H1 (cell line): ENCODE results near the gene HLF. TPM values are rescaled to one million over a fixed set of nuclear protein-coding genes. Genes with fewer than 3 reads are reported as not detected.

ENCODE experiments used
- CTCF ChIA-PET: fragments of 300-600 bp; sonication (Branson Sonifier 250); formaldehyde crosslinking; loops from one replicate; lab custom pipeline; 2021; ENCODE audit not compliant: partially characterized antibody; lab: Charles Lee
- POLR2A ChIA-PET: fragments of 300-600 bp; sonication (Branson Sonifier 250); formaldehyde crosslinking; loops from one replicate; lab custom pipeline; 2021; ENCODE audit warnings: inconsistent platforms; ENCODE audit not compliant: partially characterized antibody; lab: Charles Lee
- DNase-seq, 2 experiments: peaks; one replicate each; pipeline versions ENCODE4 v3.0.0 to v3.0.0-alpha.2; 2010 to 2022; ENCODE audit warnings: low spot score in 2 of 2, low read depth in 1 of 2, mixed read lengths in 1 of 2
- FAIRE-seq: peaks from 2 replicates; lab custom pipeline; 2011; peaks lifted over from hg19 to GRCh38; lab: Jason Lieb, UNC
- H2AFZ ChIP-seq: 2 replicates; pipeline ENCODE4 v1.8.1; 2012; ENCODE audit warnings: low read length, inconsistent platforms
- H2AK5ac ChIP-seq: 2 replicates; pipeline ENCODE4 v1.6.1; 2013; ENCODE audit warnings: low read depth, low read length
- H2BK120ac ChIP-seq: replicated peaks from 2 replicates; pipeline ENCODE3; 2013; ENCODE audit warnings: low read depth, low read length, inconsistent platforms
- H2BK12ac ChIP-seq: 2 replicates; pipeline ENCODE4 v1.6.1; 2013; ENCODE audit warnings: low read depth, low read length
- H2BK15ac ChIP-seq: 2 replicates; pipeline ENCODE4 v1.6.1; 2013; ENCODE audit warnings: low read length
- H2BK20ac ChIP-seq: 2 replicates; pipeline ENCODE4 v1.6.1; 2013; ENCODE audit warnings: low read length
- H2BK5ac ChIP-seq: 2 replicates; pipeline ENCODE4 v1.6.1; 2013; ENCODE audit warnings: low read depth, low read length
- H3K14ac ChIP-seq: 2 replicates; pipeline ENCODE4 v1.6.1; 2013; ENCODE audit warnings: inconsistent platforms; ENCODE audit not compliant: insufficient read length
- H3K18ac ChIP-seq: 2 replicates; pipeline ENCODE4 v1.6.1; 2013; ENCODE audit warnings: low read length; ENCODE audit errors: extremely low read depth
- H3K23ac ChIP-seq: 2 replicates; pipeline ENCODE4 v1.6.1; 2013; ENCODE audit warnings: inconsistent platforms; ENCODE audit not compliant: insufficient read length
- H3K23me2 ChIP-seq: 2 replicates; pipeline ENCODE4 v1.6.1; 2013; ENCODE audit warnings: low read depth, low read length
- H3K27ac ChIP-seq: 2 replicates; pipeline ENCODE4 v1.6.1; 2011; ENCODE audit warnings: low read depth, low read length, inconsistent platforms
- H3K27me3 ChIP-seq, 4 experiments: replicated peaks in 1 of 4; 1 replicate in 1 of 4; 2 replicates in 3 of 4; pipeline versions ENCODE4 v1.6.1 to v1.8.1; 2011 to 2013; ENCODE audit warnings: low read length in 3 of 4, mild to moderate bottlenecking in 3 of 4, inconsistent platforms in 2 of 4, mixed read lengths in 2 of 4, moderate library complexity in 1 of 4; ENCODE audit not compliant: control insufficient read depth in 3 of 4, insufficient read depth in 3 of 4; ENCODE audit errors: extremely low read depth in 1 of 4
- H3K36me3 ChIP-seq, 4 experiments: 2 replicates each; pipeline versions ENCODE4 v1.6.1 to v1.8.1; 2011 to 2013; ENCODE audit warnings: mild to moderate bottlenecking in 4 of 4, low read length in 3 of 4, moderate library complexity in 2 of 4, control low read depth in 1 of 4, inconsistent platforms in 1 of 4; ENCODE audit not compliant: insufficient read depth in 4 of 4, control insufficient read depth in 2 of 4
- H3K4ac ChIP-seq: replicated peaks from 2 replicates; pipeline ENCODE3; 2013; ENCODE audit warnings: low read length, low read depth, mixed read lengths, inconsistent platforms; ENCODE audit not compliant: insufficient read length
- H3K4me1 ChIP-seq, 4 experiments: replicated peaks in 1 of 4; 1 replicate in 1 of 4; 2 replicates in 3 of 4; pipeline versions ENCODE4 v1.6.1 to v1.8.1; 2011 to 2013; ENCODE audit warnings: low read length in 3 of 4, inconsistent platforms in 2 of 4, mixed read lengths in 1 of 4; ENCODE audit not compliant: insufficient read depth in 4 of 4, control insufficient read depth in 3 of 4
- H3K4me2 ChIP-seq, 2 experiments: 2 replicates each; pipeline versions ENCODE4 v1.6.1 to v1.8.1; 2011 to 2013; ENCODE audit warnings: low read depth in 2 of 2, low read length in 2 of 2, control low read depth in 1 of 2, inconsistent platforms in 1 of 2, mild to moderate bottlenecking in 1 of 2; ENCODE audit not compliant: insufficient read depth in 1 of 2
- H3K4me3 ChIP-seq, 4 experiments: fragments of 200-600, 300-600 bp in 1 of 4; sonication (generic), shearing (Covaris generic), sonication (Bioruptor Twin) in 1 of 4; 2 replicates each; pipeline versions ENCODE4 v1.5.1 to v1.8.1; 2011 to 2016; ENCODE audit warnings: low read length in 4 of 4, low read depth in 3 of 4, control low read depth in 2 of 4, inconsistent platforms in 2 of 4, mild to moderate bottlenecking in 2 of 4, mixed read lengths in 1 of 4, moderate library complexity in 1 of 4; ENCODE audit not compliant: insufficient read depth in 2 of 4; ENCODE audit errors: extremely low read depth in 1 of 4
- H3K56ac ChIP-seq: replicated peaks from 2 replicates; pipeline ENCODE3; 2013; ENCODE audit warnings: low read depth, mild to moderate bottlenecking, mixed read lengths, low read length, inconsistent platforms; ENCODE audit not compliant: insufficient read length
- H3K79me1 ChIP-seq: 2 replicates; pipeline ENCODE4 v1.6.1; 2013; ENCODE audit warnings: low read depth, low read length, control low read depth
- H3K79me2 ChIP-seq, 2 experiments: 2 replicates each; pipeline versions ENCODE4 v1.6.1 to v1.8.1; 2012 to 2013; ENCODE audit warnings: low read length in 2 of 2, mild to moderate bottlenecking in 2 of 2, inconsistent platforms in 1 of 2; ENCODE audit not compliant: insufficient read depth in 2 of 2, control insufficient read depth in 1 of 2
- H3K9ac ChIP-seq, 4 experiments: replicated peaks in 1 of 4; 1 replicate in 1 of 4; 2 replicates in 3 of 4; pipeline versions ENCODE4 v1.6.1 to v1.8.1; 2011 to 2013; ENCODE audit warnings: low read depth in 3 of 4, low read length in 3 of 4, control low read depth in 2 of 4, mild to moderate bottlenecking in 2 of 4, moderate library complexity in 2 of 4, inconsistent platforms in 1 of 4; ENCODE audit errors: extremely low read depth in 1 of 4
- H3K9me3 ChIP-seq, 2 experiments: 2 replicates each; pipeline versions ENCODE4 v1.6.1 to v1.8.1; 2012 to 2013; ENCODE audit warnings: mild to moderate bottlenecking in 2 of 2, moderate library complexity in 2 of 2, control low read depth in 1 of 2, inconsistent platforms in 1 of 2, low read depth in 1 of 2, low read length in 1 of 2, mixed read lengths in 1 of 2; ENCODE audit not compliant: insufficient read depth in 2 of 2
- H4K20me1 ChIP-seq, 2 experiments: replicated peaks in 1 of 2; 2 replicates each; pipeline versions ENCODE3 to v1.8.1; 2011 to 2013; ENCODE audit warnings: inconsistent platforms in 2 of 2, low read length in 2 of 2, mild to moderate bottlenecking in 1 of 2; ENCODE audit not compliant: insufficient read depth in 2 of 2, control insufficient read depth in 1 of 2
- H4K5ac ChIP-seq: 2 replicates; pipeline ENCODE4 v1.6.1; 2013; ENCODE audit warnings: low read length, low read depth, mixed read lengths, inconsistent platforms; ENCODE audit not compliant: insufficient read length
- H4K8ac ChIP-seq: 2 replicates; pipeline ENCODE4 v1.8.0; 2013; ENCODE audit warnings: mild to moderate bottlenecking, moderate library complexity, low read length, inconsistent platforms; ENCODE audit not compliant: insufficient read depth; ENCODE audit errors: extremely low read depth
- H4K91ac ChIP-seq: replicated peaks from 2 replicates; pipeline ENCODE3; 2013; ENCODE audit warnings: low read length, mixed read lengths, inconsistent platforms; ENCODE audit not compliant: insufficient read length
- HDAC6 ChIP-seq: IDR thresholded peaks from one replicate; pipeline ENCODE4 v1.7.1; 2012; ENCODE audit warnings: low read depth, mild to moderate bottlenecking, inconsistent platforms, low read length, moderate library complexity
- RAD21 ChIP-seq, 2 experiments: IDR thresholded peaks in 1 of 2; conservative IDR thresholded peaks in 1 of 2; 2 replicates each; pipeline ENCODE4 v1.6.1; 2011; ENCODE audit warnings: low read depth in 2 of 2, low read length in 2 of 2, improper control_type of control experiment in 1 of 2, inconsistent platforms in 1 of 2, mild to moderate bottlenecking in 1 of 2, moderate library complexity in 1 of 2
- RXRA ChIP-seq: IDR thresholded peaks from 2 replicates; pipeline ENCODE4 v1.6.1; 2011; ENCODE audit warnings: low read depth, mild to moderate bottlenecking, low read length, moderate library complexity; ENCODE audit not compliant: insufficient read depth
- SIRT6 ChIP-seq: IDR thresholded peaks from one replicate; pipeline ENCODE4 v1.7.1; 2012; ENCODE audit warnings: low read length, inconsistent platforms
- TAF7 ChIP-seq: optimal IDR thresholded peaks from 2 replicates; pipeline ENCODE3; 2011; ENCODE audit warnings: low read depth, mild to moderate bottlenecking, inconsistent platforms, low read length, moderate library complexity, borderline replicate concordance
- WGBS, 2 experiments: shearing (Covaris generic) in 1 of 2; methylation state at CpG; one replicate each; pipeline versions ENCODE4 v1.1.6 to v1.1.7; 2013 to 2015; ENCODE audit warnings: low lambda C conversion rate in 2 of 2, mixed read lengths in 2 of 2, inconsistent platforms in 1 of 2, low coverage in 1 of 2, missing lambda C conversion rate in 1 of 2; ENCODE audit not compliant: insufficient replicate concordance in 2 of 2, insufficient coverage in 1 of 2, insufficient read length in 1 of 2; ENCODE audit errors: extremely low coverage in 1 of 2, missing lambda C conversion rate in 1 of 2; 5-methylcytosine and 5-hydroxymethylcytosine counted together
- polyA plus RNA-seq, 7 experiments: library from polyadenylated mRNA; depleted of rRNA in 3 of 7; stranded (reverse) in 5 of 7; unstranded in 2 of 7; fragments of >200 nt in 5 of 7; fragments of 200-250 nt in 2 of 7; gene quantifications; 1 replicate in 5 of 7; 2 replicates in 1 of 7; 4 replicates in 1 of 7; pipeline versions ENCODE4 v1.2.1 to v1.2.3, GENCODE V29; 2011 to 2013; ENCODE audit warnings: missing spikeins in 2 of 7, mixed read lengths in 2 of 7
- total RNA-seq: library from RNA; stranded (reverse); fragmentation: NEBNext Ultra II Directional; extraction: Animal tissue kit (Norgen Biotek cat#: 25700); gene quantifications from 2 replicates; pipeline ENCODE4 v1.2.1, GENCODE V29; 2021

Gene HLF
- total and polyA plus RNA-seq, 2 of the 8 experiments (the other 6 are each of a cell fraction or from before 2014, with no cell fraction given) = 0.39 to 0.60 TPM

GRCh38 chr17:55368706-55369105 is 103.9 kb downstream of the HLF start:
- H2AK5ac ChIP-seq = no peak overlapping the region
- H3K27ac ChIP-seq = no peak overlapping the region
- H2BK120ac ChIP-seq = no peak overlapping the region
- H4K8ac ChIP-seq = no peak overlapping the region
- no peak overlapping the region for H2AFZ ChIP-seq
- H3K4me2 ChIP-seq = no peak overlapping the region
- no peak overlapping the region for H4K91ac ChIP-seq
- no peaks in the 10 kb centered on the region for H3K36me3 ChIP-seq
- no peak overlapping the region for H4K5ac ChIP-seq
- 88% methylated on average over 2 of the region's 3 CpGs; no CpG with 5 or more reads in 1 of the 2 experiments for WGBS, 2 experiments
- H3K4ac ChIP-seq = no peak overlapping the region
- H3K18ac ChIP-seq = no peak overlapping the region
- POLR2A ChIA-PET = no interaction called here
- H3K4me1 ChIP-seq = peaks cover 0 to 2% (median 0%) of the 10 kb centered on the region in 4 experiments; a peak in 1 of 7 replicates
- H3K56ac ChIP-seq = no peak overlapping the region
- FAIRE-seq (no peak), DNase-seq (no peak)
- no peak overlapping the region for H2BK15ac ChIP-seq
- H3K4me3 ChIP-seq = no peak overlapping the region
- TF ChIP-seq TAF7 (no peak), SIRT6 (no peak), HDAC6 (no peak), RXRA (no peak), RAD21 (IDR thresholded peaks at IDR 0.05 in 1 of 2, conservative IDR thresholded peaks at IDR 0.05 in 1 of 2; ENCODE audit: low read depth in 2 of 2, low read length in 2 of 2) (no peak)
- CTCF ChIA-PET = interaction anchor here (1.3 to 5.0 kb wide), 2 partner anchors 13 to 233 kb away, joined by 3 to 31 read pairs; no protein-coding TSS in a partner anchor
- H3K9me3 ChIP-seq = peaks cover 0 to 5% of the 10 kb centered on the region in 2 experiments; a peak in 1 of 4 replicates
- H3K9ac ChIP-seq = no peak overlapping the region
- no peaks in the 10 kb centered on the region for H4K20me1 ChIP-seq
- no peak overlapping the region for H3K23ac ChIP-seq
- no peak overlapping the region for H2BK20ac ChIP-seq
- H2BK12ac ChIP-seq = no peak overlapping the region
- no peaks in the 10 kb centered on the region for H3K27me3 ChIP-seq
- no peaks in the 10 kb centered on the region for H3K23me2 ChIP-seq
- no peaks in the 10 kb centered on the region for H3K79me1 ChIP-seq
- no peaks in the 10 kb centered on the region for H3K79me2 ChIP-seq
- no peak overlapping the region for H3K14ac ChIP-seq
- no peak overlapping the region for H2BK5ac ChIP-seq
